Osteocyte (in vitro differentiated cells): ENCODE data around the gene RTKN2. TPM values are rescaled to one million over a fixed set of nuclear protein-coding genes. Genes with fewer than 3 reads are reported as not detected.

Experiments
- DNase-seq: peaks from one replicate; pipeline ENCODE4 v3.0.0; 2021; ENCODE audit warnings: mixed read lengths; ENCODE audit not compliant: unreplicated experiment; ENCODE audit errors: extremely low spot score
- H3K27ac Mint-ChIP-seq: one replicate; pipeline ENCODE4 v1.8.0; 2021; ENCODE audit warnings: mild to moderate bottlenecking, mixed read lengths; ENCODE audit not compliant: unreplicated experiment
- H3K27me3 Mint-ChIP-seq: one replicate; pipeline ENCODE4 v1.8.0; 2021; ENCODE audit warnings: mixed read lengths; ENCODE audit not compliant: unreplicated experiment
- H3K36me3 Mint-ChIP-seq: one replicate; pipeline ENCODE4 v1.8.0; 2021; ENCODE audit warnings: mixed read lengths; ENCODE audit not compliant: unreplicated experiment
- H3K4me1 Mint-ChIP-seq: one replicate; pipeline ENCODE4 v1.8.0; 2021; ENCODE audit warnings: mixed read lengths; ENCODE audit not compliant: unreplicated experiment
- H3K4me3 Mint-ChIP-seq: one replicate; pipeline ENCODE4 v1.8.0; 2021; ENCODE audit warnings: mild to moderate bottlenecking, moderate library complexity, mixed read lengths; ENCODE audit not compliant: unreplicated experiment
- H3K9me3 Mint-ChIP-seq: one replicate; pipeline ENCODE4 v1.8.0; 2021; ENCODE audit warnings: mixed read lengths; ENCODE audit not compliant: unreplicated experiment
- CTCF ChIP-seq: fragments of 200-600 bp; sonication (generic); IDR thresholded peaks from 2 replicates; pipeline ENCODE4 v1.5.0; 2021; ENCODE audit warnings: antibody characterized with exemption, mild to moderate bottlenecking, moderate library complexity
- total RNA-seq: library from RNA; stranded (reverse); gene quantifications from 2 replicates; pipeline ENCODE4 v1.2.1, GENCODE V29; 2021

Gene RTKN2
- total RNA-seq, 1 donor from 2014 or later = 2.4 TPM

GRCh38 chr10:62307635-62308034, 39.0 kb upstream of the RTKN2 start:
- Mint-ChIP-seq H3K4me1 (no peaks in the 10 kb centered on the region), H3K27ac (no peak overlapping the region), H3K4me3 (no peak overlapping the region), H3K27me3 (peaks cover 30% of the 10 kb centered on the region), H3K36me3 (no peaks in the 10 kb centered on the region), H3K9me3 (no peaks in the 10 kb centered on the region)
- DNase-seq = no peak
- no peak for TF ChIP-seq CTCF

- no peaks in the 10 kb centered on the region for H3K4me1 Mint-ChIP-seq
- H3K9me3 Mint-ChIP-seq = no peaks in the 10 kb centered on the region
- peaks cover 30% of the 10 kb centered on the region for H3K27me3 Mint-ChIP-seq
- no peak for TF ChIP-seq CTCF
- H3K4me3 Mint-ChIP-seq = no peak overlapping the region
- no peak for DNase-seq
- H3K36me3 Mint-ChIP-seq = no peaks in the 10 kb centered on the region
- no peak overlapping the region for H3K27ac Mint-ChIP-seq
Measured at GRCh38 chr10:62306663-62307062, 38.0 kb upstream of the RTKN2 start.

- TF ChIP-seq CTCF = no peak
- Mint-ChIP-seq H3K9me3 (no peaks in the 10 kb centered on the region), H3K27me3 (peaks cover 27% of the 10 kb centered on the region), H3K27ac (no peak overlapping the region), H3K36me3 (no peaks in the 10 kb centered on the region), H3K4me3 (no peak overlapping the region), H3K4me1 (no peaks in the 10 kb centered on the region)
- no peak for DNase-seq
Measured at GRCh38 chr10:62305813-62306212, 37.2 kb upstream of the RTKN2 start.

GRCh38 chr10:62303922-62304321, 35.3 kb upstream of the RTKN2 start:
- no peak overlapping the region for H3K4me3 Mint-ChIP-seq
- no peak for TF ChIP-seq CTCF
- H3K9me3 Mint-ChIP-seq = no peaks in the 10 kb centered on the region

GRCh38 chr10:62302760-62303159, 34.1 kb upstream of the RTKN2 start:
- peaks cover 24% of the 10 kb centered on the region for H3K27me3 Mint-ChIP-seq
- H3K4me1 Mint-ChIP-seq = no peaks in the 10 kb centered on the region
- no peak overlapping the region for H3K4me3 Mint-ChIP-seq
- H3K9me3 Mint-ChIP-seq = no peaks in the 10 kb centered on the region
- no peaks in the 10 kb centered on the region for H3K36me3 Mint-ChIP-seq
- no peak for TF ChIP-seq CTCF
- DNase-seq = no peak
- no peak overlapping the region for H3K27ac Mint-ChIP-seq

More at GRCh38 chr10:62303922-62304321, 35.3 kb upstream of the RTKN2 start:
- Mint-ChIP-seq H3K27ac (no peak overlapping the region), H3K36me3 (no peaks in the 10 kb centered on the region), H3K4me1 (no peaks in the 10 kb centered on the region), H3K27me3 (peaks cover 26% of the 10 kb centered on the region)
- DNase-seq = no peak
